Measurements from ENCODE around the gene LRPPRC. TPM values are rescaled to one million over a fixed set of nuclear protein-coding genes. Genes with fewer than 3 reads are reported as not detected.

LRPPRC gene
- total RNA-seq, 2 donors from 2014 or later = 117 to 135 TPM

GRCh38 chr2:43890855-43891254 is 104.9 kb downstream of the LRPPRC start:
- no peaks in the 10 kb centered on the region for H3K9me3 ChIP-seq (ENCODE audit: control insufficient read depth, low read length)
- H3K27ac Mint-ChIP-seq = no peak overlapping the region
- H3K27ac ChIP-seq (ENCODE audit: low read depth, low read length) = no peak overlapping the region
- H3K27me3 ChIP-seq (ENCODE audit: control insufficient read depth, insufficient read depth, low read length, poor library complexity, severe bottlenecking) = no peaks in the 10 kb centered on the region
- peaks cover 80% of the 10 kb centered on the region for H3K36me3 Mint-ChIP-seq (ENCODE audit: low read depth)
- H3K4me3 ChIP-seq (ENCODE audit: low read length) = no peak overlapping the region
- no peaks in the 10 kb centered on the region for H3K9me3 Mint-ChIP-seq
- no peaks in the 10 kb centered on the region for H3K4me1 ChIP-seq (ENCODE audit: control insufficient read depth, insufficient read depth, low read length)
- H3K36me3 ChIP-seq (ENCODE audit: control insufficient read depth, insufficient read depth, low read length) = peaks cover 98% of the 10 kb centered on the region
- DNase-seq = no peak
- no peaks in the 10 kb centered on the region for H3K4me1 Mint-ChIP-seq
- 95 to 100% methylated on average over 1 to 4 of the region's 4 CpGs for WGBS, 2 experiments (ENCODE audit: insufficient coverage in 1 of 2, insufficient read length in 1 of 2)
- no peaks in the 10 kb centered on the region for H3K27me3 Mint-ChIP-seq (ENCODE audit: insufficient read depth)
- no peak overlapping the region for H3K9ac ChIP-seq (ENCODE audit: extremely low read depth, low read length, poor library complexity, severe bottlenecking)
- TF ChIP-seq CTCF (conservative IDR thresholded peaks at IDR 0.05) = no peak
- no peak overlapping the region for H3K4me3 Mint-ChIP-seq

- H3K9me3 Mint-ChIP-seq = no peaks in the 10 kb centered on the region
- no peaks in the 10 kb centered on the region for H3K4me1 Mint-ChIP-seq
- no peak for TF ChIP-seq CTCF (conservative IDR thresholded peaks at IDR 0.05)
- Histone ChIP-seq H3K9me3 (ENCODE audit: control insufficient read depth, low read length) (no peaks in the 10 kb centered on the region), H3K9ac (ENCODE audit: extremely low read depth, low read length, poor library complexity, severe bottlenecking) (no peak overlapping the region), H3K4me3 (ENCODE audit: low read length) (no peak overlapping the region), H3K27ac (ENCODE audit: low read depth, low read length) (no peak overlapping the region), H3K27me3 (ENCODE audit: control insufficient read depth, insufficient read depth, low read length, poor library complexity, severe bottlenecking) (no peaks in the 10 kb centered on the region), H3K36me3 (ENCODE audit: control insufficient read depth, insufficient read depth, low read length) (peaks cover 95% of the 10 kb centered on the region), H3K4me1 (ENCODE audit: control insufficient read depth, insufficient read depth, low read length) (no peaks in the 10 kb centered on the region)
- peaks cover 78% of the 10 kb centered on the region for H3K36me3 Mint-ChIP-seq (ENCODE audit: low read depth)
- DNase-seq = no peak
- H3K27ac Mint-ChIP-seq = no peak overlapping the region
- H3K27me3 Mint-ChIP-seq (ENCODE audit: insufficient read depth) = no peaks in the 10 kb centered on the region
- H3K4me3 Mint-ChIP-seq = no peak overlapping the region
- WGBS, 2 experiments (ENCODE audit: insufficient coverage in 1 of 2, insufficient read length in 1 of 2) = 94 to 97% methylated on average over 4 of the region's 4 CpGs
Observed at GRCh38 chr2:43889416-43889815, 106.4 kb downstream of the LRPPRC start.

DNA sequence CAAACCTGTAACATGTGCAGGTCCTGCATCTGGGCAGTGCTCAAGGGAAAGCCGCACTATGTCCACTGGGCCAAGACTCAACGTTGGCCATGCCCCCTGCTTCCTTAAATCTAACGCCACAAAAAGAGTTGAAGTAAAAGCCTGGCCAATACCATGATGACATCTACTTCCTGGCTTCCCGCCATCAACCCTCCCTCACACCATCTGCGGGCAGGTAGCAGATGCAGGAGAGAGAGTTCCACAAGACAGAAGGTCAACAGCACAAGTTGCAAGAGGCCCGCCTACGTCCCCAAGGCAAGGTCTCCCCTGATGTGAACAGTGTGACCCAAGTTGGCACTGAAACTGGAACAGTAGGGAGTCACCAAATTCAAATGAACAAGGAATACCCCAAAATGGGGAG is 108.6 kb downstream of the LRPPRC start:
- Mint-ChIP-seq H3K27ac (peak overlapping the region; percentile 72), H3K4me1 (no peaks in the 10 kb centered on the region), H3K36me3 (ENCODE audit: low read depth) (peaks cover 66% of the 10 kb centered on the region), H3K4me3 (no peak overlapping the region), H3K9me3 (no peaks in the 10 kb centered on the region), H3K27me3 (ENCODE audit: insufficient read depth) (no peaks in the 10 kb centered on the region)
- no peak overlapping the region for H3K9ac ChIP-seq (ENCODE audit: extremely low read depth, low read length, poor library complexity, severe bottlenecking)
- H3K36me3 ChIP-seq (ENCODE audit: control insufficient read depth, insufficient read depth, low read length) = peaks cover 79% of the 10 kb centered on the region
- H3K27me3 ChIP-seq (ENCODE audit: control insufficient read depth, insufficient read depth, low read length, poor library complexity, severe bottlenecking) = no peaks in the 10 kb centered on the region
- H3K4me3 ChIP-seq (ENCODE audit: low read length) = no peak overlapping the region
- no peak for TF ChIP-seq CTCF (conservative IDR thresholded peaks at IDR 0.05)
- 97% methylated on average over 5 to 7 of the region's 7 CpGs for WGBS, 2 experiments (ENCODE audit: insufficient coverage in 1 of 2, insufficient read length in 1 of 2)
- DNase-seq = no peak
- H3K9me3 ChIP-seq (ENCODE audit: control insufficient read depth, low read length) = no peaks in the 10 kb centered on the region
- H3K4me1 ChIP-seq (ENCODE audit: control insufficient read depth, insufficient read depth, low read length) = no peaks in the 10 kb centered on the region
- H3K27ac ChIP-seq (ENCODE audit: low read depth, low read length) = no peak overlapping the region

All from endodermal cell (in vitro differentiated cells).